CD4-positive, alpha-beta T cell treated with Interleukin-6 for 4 hours (primary cell): ENCODE measurements around the gene CYP26B1.

Experiments
- DNase-seq: peaks from one replicate; pipeline ENCODE4 v3.0.0-alpha.2; 2020; ENCODE audit warnings: mixed read lengths

The CYP26B1 gene

GRCh38 chr2:72140621-72140960 lies 7.1 kb downstream of the CYP26B1 start:
- DNase-seq = no peak

- DNase-seq = no peak
These were observed 7.6 kb downstream of the CYP26B1 start for GRCh38 chr2:72139874-72140620.

- no peak for DNase-seq
These were observed 8.2 kb downstream of the CYP26B1 start for GRCh38 chr2:72139471-72139873.

DNA sequence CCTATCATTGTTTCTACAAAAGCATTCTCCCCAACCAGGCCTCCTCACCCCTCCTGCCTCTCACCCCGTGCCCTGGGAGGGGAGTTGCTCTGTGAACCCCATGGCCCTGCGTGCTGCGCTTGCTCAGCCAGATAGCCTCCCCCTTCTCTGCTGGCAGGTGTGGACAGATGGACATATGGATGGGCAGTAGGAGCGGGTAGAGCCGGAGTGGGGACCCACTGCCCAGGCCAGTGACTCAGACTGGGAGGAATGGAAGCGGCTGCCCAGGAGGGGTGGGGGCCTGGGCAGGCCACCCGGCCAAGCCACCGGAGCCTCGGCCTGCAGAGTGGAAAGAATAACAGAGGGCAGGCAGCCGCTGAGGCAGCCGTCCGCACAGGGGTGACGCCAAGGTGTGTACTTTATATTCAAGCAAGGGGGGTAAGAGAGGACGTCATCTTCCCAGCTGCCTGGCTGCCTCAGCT lies 8.7 kb downstream of the CYP26B1 start:
- DNase-seq = no peak

- no peak for DNase-seq
These were observed 9.4 kb downstream of the CYP26B1 start for GRCh38 chr2:72138011-72138881.

GRCh38 chr2:72137498-72138010 lies 10.1 kb downstream of the CYP26B1 start:
- peak; percentile 49 for DNase-seq

- no peak for DNase-seq
These were observed 10.6 kb downstream of the CYP26B1 start for GRCh38 chr2:72136933-72137497.

- DNase-seq = no peak
These were observed 11.3 kb downstream of the CYP26B1 start for GRCh38 chr2:72136331-72136730.

GRCh38 chr2:72135921-72136320 lies 11.7 kb downstream of the CYP26B1 start:
- DNase-seq = no peak

- DNase-seq = no peak
These were observed 12.5 kb downstream of the CYP26B1 start for GRCh38 chr2:72134997-72135800.

DNA sequence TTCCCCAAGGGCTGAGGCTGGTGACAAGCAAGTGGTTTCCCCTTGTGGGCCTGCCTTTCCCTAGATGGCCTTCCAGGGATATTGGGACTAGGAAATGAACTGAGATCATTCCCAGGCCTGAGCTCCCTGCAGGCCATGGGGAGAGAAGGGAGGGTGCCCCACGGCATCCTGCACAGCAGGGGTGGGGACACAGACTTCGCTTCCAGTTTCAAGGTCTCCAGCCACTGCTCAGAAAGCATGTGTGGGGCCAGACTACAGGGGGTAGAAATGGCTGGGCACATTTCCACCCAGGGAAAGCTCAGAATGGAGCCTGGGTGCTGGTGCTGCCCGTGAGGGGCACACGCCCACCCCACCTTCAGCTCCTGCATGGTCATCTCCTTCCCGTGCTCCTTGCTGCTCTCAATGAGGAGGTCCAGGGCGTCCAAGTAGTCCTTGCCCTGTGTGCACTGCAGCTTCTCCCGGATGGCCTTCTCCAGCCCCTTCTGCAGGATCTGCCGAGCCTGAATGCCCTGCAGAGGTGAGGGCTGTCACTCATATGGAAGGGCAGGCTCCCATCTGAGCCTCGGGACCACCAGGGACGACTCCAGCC lies 13.2 kb downstream of the CYP26B1 start:
- DNase-seq = no peak

DNA sequence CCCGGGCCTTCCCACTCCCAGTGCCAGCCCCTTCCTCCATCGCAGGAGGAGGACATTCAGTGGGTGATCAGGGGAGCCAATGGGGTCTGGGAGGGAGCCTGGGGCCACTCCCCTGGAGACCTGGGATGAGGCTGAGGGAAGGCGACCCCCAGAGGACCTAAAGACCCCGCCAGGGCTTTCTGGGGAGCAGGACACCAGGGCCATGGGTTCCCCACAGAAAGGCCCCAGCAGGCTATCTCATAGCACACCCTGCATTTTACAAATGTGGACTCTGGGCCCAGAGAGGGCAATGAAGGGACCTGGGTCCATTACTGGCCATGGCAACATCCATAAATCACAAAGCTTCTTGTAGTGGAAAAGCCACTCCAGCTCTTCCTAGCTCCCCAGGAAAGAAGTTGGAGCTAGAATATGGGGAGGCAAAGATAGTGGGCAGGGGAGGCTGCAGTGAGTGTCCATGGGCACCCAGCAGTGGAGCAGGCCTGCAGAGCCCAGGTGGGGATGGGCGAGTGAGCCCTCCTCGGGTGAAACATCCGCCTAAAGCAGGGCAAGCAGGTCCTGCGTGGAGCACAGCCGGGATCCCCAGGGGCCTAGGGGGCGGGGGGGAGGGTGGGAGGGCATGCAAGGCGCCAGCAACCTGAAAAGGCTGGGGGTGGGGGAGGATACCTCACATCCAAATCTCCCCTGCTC lies 13.8 kb downstream of the CYP26B1 start:
- DNase-seq = no peak

- no peak for DNase-seq
These were observed 14.5 kb downstream of the CYP26B1 start for GRCh38 chr2:72132981-72133720.

DNA sequence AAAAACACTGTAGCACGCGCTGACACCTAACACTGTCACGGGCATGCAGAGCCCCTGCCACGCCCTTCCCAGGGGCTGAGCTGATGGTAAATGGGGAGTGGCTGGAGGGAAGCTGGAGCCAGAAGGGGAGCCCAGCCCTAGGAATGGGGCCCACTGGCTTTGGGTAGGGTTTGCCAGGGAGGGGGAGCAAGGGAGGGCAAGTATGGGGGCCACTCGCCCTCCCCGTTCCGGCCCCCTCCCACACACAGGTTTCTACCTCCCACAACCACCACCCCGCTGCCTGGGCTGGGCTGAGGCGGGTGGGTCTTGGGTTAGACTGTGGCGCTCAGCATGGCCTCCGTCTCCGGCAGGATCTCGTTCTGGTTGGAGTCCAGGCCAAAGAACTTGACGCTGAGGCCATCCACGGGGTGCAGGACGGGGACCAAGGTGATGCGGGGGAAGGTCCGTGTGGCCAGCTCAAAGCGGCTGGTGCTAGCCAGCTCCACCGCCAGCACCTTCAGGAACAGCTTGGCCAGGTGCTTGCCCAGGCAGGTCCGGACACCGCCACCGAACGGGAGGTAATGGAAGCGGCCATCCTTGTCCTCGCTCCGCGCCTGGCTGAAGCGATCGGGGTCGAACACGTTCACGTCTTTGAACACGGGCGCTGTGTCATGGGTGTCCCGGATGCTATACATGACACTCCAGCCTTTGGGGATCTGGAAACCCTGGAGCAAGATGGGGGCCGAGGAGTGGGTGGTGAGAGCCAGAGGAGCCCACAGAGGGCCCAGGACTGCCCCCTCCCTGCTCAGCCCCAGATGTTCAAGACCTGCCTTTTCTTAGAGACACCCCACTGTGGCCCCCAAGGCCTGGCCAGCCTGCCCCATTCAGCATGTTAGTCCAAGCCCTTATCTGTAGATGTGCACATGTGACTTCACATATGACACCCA lies 15.5 kb downstream of the CYP26B1 start:
- no peak for DNase-seq

DNA sequence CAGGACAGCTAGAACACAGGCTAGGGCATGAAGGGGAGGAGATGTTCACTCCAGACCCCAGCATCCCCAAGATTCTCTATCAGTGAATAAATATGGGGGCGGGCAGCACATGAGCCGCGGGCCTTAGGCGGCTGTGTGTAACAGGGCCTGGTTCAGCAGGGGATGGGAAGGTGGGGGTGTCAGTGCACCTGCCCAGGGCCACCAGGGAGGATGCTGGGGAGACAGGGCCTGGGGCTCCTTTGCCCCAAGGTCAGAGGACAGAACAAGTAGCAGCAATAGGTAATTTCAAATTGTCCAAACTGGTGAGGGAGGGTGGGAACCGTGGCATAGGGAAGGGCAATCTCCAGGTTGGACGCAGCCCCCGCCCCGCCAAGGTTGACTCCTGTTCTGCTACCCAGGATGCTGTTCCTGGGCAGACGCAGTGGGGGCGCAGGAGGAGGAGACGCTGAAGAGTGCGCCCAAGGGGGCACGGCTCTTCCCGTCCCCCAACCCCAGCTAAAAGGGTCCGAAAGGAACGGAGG lies 16.2 kb downstream of the CYP26B1 start:
- DNase-seq = no peak

DNA sequence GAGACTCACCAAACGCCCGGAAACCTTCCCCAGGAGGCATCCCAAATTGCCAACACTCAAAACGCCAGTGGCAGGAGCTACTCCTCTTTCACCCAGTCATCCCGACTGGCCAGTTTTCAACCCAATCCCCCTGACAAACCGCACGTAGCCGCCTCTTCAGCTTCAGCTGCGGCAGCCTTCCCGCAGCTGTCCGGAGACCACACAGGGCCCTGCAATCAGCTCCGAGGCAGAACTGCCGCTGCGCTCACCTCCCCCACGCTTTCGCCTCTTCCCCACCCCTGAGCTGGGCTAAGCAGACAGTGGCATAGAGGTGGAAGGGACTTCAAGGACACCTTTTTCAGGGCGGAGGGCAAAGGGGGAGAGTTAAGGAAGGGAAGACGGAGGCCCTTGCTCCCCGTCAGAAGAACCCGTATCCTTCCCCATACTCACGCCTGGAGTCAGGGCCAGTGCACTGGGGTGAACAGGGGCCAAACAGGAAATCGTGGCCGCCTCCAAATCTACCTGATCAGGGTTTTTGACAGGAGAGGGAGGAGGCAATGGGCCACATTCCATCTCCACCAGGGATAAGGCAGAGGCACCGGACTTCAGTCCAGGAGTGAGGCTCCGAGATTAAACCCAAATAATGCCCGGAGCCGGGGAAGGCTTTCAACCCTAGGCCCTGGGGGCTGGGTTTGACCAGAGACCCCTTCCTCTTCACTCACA lies 16.9 kb downstream of the CYP26B1 start:
- no peak for DNase-seq

- no peak for DNase-seq
These were observed 17.9 kb downstream of the CYP26B1 start for GRCh38 chr2:72129681-72130340.

GRCh38 chr2:72128843-72129227 lies 18.8 kb downstream of the CYP26B1 start:
- DNase-seq = no peak
